Vagina (tissue), 2 donors: ENCODE results near the gene FAM111A.

Experiments used
- POLR2A ChIP-seq, 2 donors: fragments of 450-650 bp; IDR thresholded peaks; one replicate each; pipeline ENCODE4 v1.6.1; 2017; ENCODE audit warnings: antibody characterized with exemption in 2 of 2, mild to moderate bottlenecking in 2 of 2, moderate library complexity in 2 of 2
- TF ChIP-seq, protein P1 (sequence below), 3 experiments: fragments of 450-650 bp in 2 of 3; fragments of 200-600 bp in 1 of 3; sonication (generic) in 1 of 3; IDR thresholded peaks; one replicate each; pipeline ENCODE4 v1.5.1; 2017 to 2019; ENCODE audit warnings: antibody characterized with exemption in 3 of 3, mild to moderate bottlenecking in 2 of 3, moderate library complexity in 2 of 3

- TF ChIP-seq, protein P1, sequence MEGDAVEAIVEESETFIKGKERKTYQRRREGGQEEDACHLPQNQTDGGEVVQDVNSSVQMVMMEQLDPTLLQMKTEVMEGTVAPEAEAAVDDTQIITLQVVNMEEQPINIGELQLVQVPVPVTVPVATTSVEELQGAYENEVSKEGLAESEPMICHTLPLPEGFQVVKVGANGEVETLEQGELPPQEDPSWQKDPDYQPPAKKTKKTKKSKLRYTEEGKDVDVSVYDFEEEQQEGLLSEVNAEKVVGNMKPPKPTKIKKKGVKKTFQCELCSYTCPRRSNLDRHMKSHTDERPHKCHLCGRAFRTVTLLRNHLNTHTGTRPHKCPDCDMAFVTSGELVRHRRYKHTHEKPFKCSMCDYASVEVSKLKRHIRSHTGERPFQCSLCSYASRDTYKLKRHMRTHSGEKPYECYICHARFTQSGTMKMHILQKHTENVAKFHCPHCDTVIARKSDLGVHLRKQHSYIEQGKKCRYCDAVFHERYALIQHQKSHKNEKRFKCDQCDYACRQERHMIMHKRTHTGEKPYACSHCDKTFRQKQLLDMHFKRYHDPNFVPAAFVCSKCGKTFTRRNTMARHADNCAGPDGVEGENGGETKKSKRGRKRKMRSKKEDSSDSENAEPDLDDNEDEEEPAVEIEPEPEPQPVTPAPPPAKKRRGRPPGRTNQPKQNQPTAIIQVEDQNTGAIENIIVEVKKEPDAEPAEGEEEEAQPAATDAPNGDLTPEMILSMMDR (IDR thresholded peaks at IDR 0.05): no peak
- no peak for TF ChIP-seq POLR2A (IDR thresholded peaks at IDR 0.05)
Observed at GRCh38 chr11:59174664-59175033, 32.0 kb downstream of the FAM111A start.
